NT2/D1 (cell line): ENCODE results near the gene SLC46A2.

Experiments used
- YY1 ChIP-seq: IDR thresholded peaks from 2 replicates; pipeline ENCODE4 v1.6.1; 2011; ENCODE audit not compliant: insufficient read length, insufficient read depth
- ZNF274 ChIP-seq: IDR thresholded peaks from 2 replicates; pipeline ENCODE4 v1.6.1; 2011; ENCODE audit warnings: mild to moderate bottlenecking, low read depth, low read length

GRCh38 chr9:112838342-112838741 lies 52.3 kb downstream of the SLC46A2 start:
- TF ChIP-seq YY1, result no peak
- no peak for TF ChIP-seq ZNF274
